OCI-LY3 (cell line): ENCODE measurements around the gene ZPLD1.

Source experiments
- H2AFZ ChIP-seq: fragments of 200-600, 300-600 bp; shearing (Covaris generic); 2 replicates; pipeline ENCODE4 v1.6.0; 2014; ENCODE audit warnings: antibody characterized with exemption, low read depth, low read length
- H3K27ac ChIP-seq: fragments of 200-600, 300-600 bp; sonication (generic); 2 replicates; pipeline ENCODE4 v1.5.1; 2014; ENCODE audit warnings: mild to moderate bottlenecking, low read length, moderate library complexity, mixed read lengths
- H3K27me3 ChIP-seq: fragments of 200-600, 300-600 bp; sonication (generic); 2 replicates; pipeline ENCODE4 v1.6.1; 2014; ENCODE audit warnings: low read depth, low read length, mixed read lengths
- H3K36me3 ChIP-seq: fragments of 200-600, 300-600 bp; sonication (generic); replicated peaks from 2 replicates; pipeline ENCODE3; 2014; ENCODE audit warnings: low read depth, low read length, mixed read lengths
- H3K4me1 ChIP-seq: fragments of 300-600, 200-600 bp; sonication (generic); 2 replicates; pipeline ENCODE4 v1.6.1; 2014; ENCODE audit warnings: low read length, mixed read lengths
- H3K4me2 ChIP-seq: fragments of 200-600, 300-600 bp; sonication (generic); 2 replicates; pipeline ENCODE4 v1.6.1; 2014; ENCODE audit warnings: low read length, mixed read lengths
- H3K4me3 ChIP-seq: fragments of 300-600, 200-600 bp; sonication (generic); 2 replicates; pipeline ENCODE4 v1.5.1; 2014; ENCODE audit warnings: antibody characterized with exemption, mild to moderate bottlenecking, low read length, moderate library complexity
- H3K79me2 ChIP-seq: fragments of 300-600, 200-600 bp; shearing (Covaris generic); 2 replicates; pipeline ENCODE4 v1.6.1; 2014; ENCODE audit warnings: mild to moderate bottlenecking, low read length, mixed read lengths
- H3K9ac ChIP-seq: fragments of 300-600, 200-600 bp; shearing (Covaris generic); 2 replicates; pipeline ENCODE4 v1.6.0; 2014; ENCODE audit warnings: mild to moderate bottlenecking, low read length, moderate library complexity
- H3K9me3 ChIP-seq: fragments of 200-600, 300-600 bp; shearing (Covaris generic); 2 replicates; pipeline ENCODE4 v1.6.1; 2014; ENCODE audit warnings: low read length, mixed read lengths; ENCODE audit not compliant: insufficient read depth
- H4K20me1 ChIP-seq: fragments of 200-600, 300-600 bp; sonication (generic); 2 replicates; pipeline ENCODE4 v1.6.1; 2016; ENCODE audit warnings: low read length, mixed read lengths; ENCODE audit not compliant: insufficient read depth
- CTCF ChIP-seq: fragments of 200-600, 300-600 bp; sonication (generic); IDR thresholded peaks from 2 replicates; pipeline ENCODE4 v1.5.1; 2014; ENCODE audit warnings: antibody characterized with exemption, low read length, low read depth
- EZH2phosphoT487 ChIP-seq: fragments of 200-600 bp; shearing (Covaris generic); IDR thresholded peaks from 2 replicates; pipeline ENCODE4 v1.6.1; 2018; ENCODE audit warnings: antibody characterized with exemption, mixed run types, low read depth

Gene ZPLD1

GRCh38 chr3:102441832-102442231 is 7.0 kb downstream of the ZPLD1 start:
- Histone ChIP-seq H3K9me3 (no peaks in the 10 kb centered on the region), H3K79me2 (no peaks in the 10 kb centered on the region), H3K9ac (no peak overlapping the region), H3K4me3 (no peak overlapping the region), H3K4me1 (no peaks in the 10 kb centered on the region; the same call in 1 of the 2 replicates), H3K27me3 (no peaks in the 10 kb centered on the region), H3K27ac (no peak overlapping the region), H3K4me2 (no peak overlapping the region), H4K20me1 (no peaks in the 10 kb centered on the region), H2AFZ (no peak overlapping the region), H3K36me3 (no peaks in the 10 kb centered on the region)
- TF ChIP-seq CTCF (no peak), EZH2phosphoT487 (no peak)

DNA sequence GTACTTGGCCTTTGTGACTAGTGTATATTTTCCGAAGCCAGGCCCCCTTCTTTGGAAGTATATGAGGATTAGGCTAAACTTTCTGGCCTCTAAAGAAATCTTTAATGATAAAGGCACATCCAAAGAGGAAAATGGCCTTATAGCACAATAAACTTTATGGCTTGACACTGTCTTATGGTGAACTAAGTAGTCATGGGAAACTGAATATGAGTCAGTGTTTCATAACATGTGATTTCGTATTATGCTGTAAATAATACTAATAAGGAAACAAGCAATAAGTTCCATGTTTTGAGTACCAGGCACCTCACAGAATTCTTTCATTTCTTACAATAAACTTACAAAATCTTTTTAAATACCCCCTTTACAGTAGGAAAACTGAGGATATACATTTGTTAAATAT is 8.2 kb downstream of the ZPLD1 start:
- Histone ChIP-seq H3K4me3 (no peak overlapping the region), H3K36me3 (no peaks in the 10 kb centered on the region), H2AFZ (no peak overlapping the region), H3K4me1 (no peaks in the 10 kb centered on the region; the same call in 1 of the 2 replicates), H3K4me2 (no peak overlapping the region), H3K27ac (no peak overlapping the region), H3K9ac (no peak overlapping the region), H4K20me1 (no peaks in the 10 kb centered on the region), H3K9me3 (no peaks in the 10 kb centered on the region), H3K27me3 (no peaks in the 10 kb centered on the region), H3K79me2 (no peaks in the 10 kb centered on the region)
- TF ChIP-seq EZH2phosphoT487, result no peak
- TF ChIP-seq CTCF, result no peak

DNA sequence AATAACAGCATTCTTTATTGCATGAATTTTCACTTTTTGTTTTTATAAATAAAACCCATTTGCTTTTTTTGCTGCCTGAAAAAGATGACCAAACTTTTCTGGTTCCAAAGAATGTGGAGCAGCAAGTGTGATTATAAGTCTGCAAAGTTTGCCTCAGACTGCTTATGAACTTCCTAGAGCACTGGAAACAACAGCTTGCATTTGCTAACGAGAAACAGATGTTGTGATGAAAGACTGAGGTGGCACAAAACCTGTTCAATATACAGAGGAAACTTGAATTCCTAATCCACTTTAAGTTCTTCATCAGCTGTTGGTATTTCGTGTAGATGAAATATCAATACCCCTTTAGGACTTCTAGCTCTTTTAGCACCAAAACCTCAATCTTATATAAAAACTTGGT is 9.3 kb downstream of the ZPLD1 start:
- Histone ChIP-seq H3K9ac (no peak overlapping the region), H2AFZ (no peak overlapping the region), H3K27me3 (no peaks in the 10 kb centered on the region), H3K27ac (no peak overlapping the region), H3K4me2 (no peak overlapping the region), H3K79me2 (no peaks in the 10 kb centered on the region), H3K36me3 (no peaks in the 10 kb centered on the region), H3K9me3 (no peaks in the 10 kb centered on the region), H3K4me3 (no peak overlapping the region), H4K20me1 (no peaks in the 10 kb centered on the region), H3K4me1 (peaks cover 2% of the 10 kb centered on the region; the same call in 1 of the 2 replicates)
- TF ChIP-seq EZH2phosphoT487 (no peak), CTCF (no peak)

DNA sequence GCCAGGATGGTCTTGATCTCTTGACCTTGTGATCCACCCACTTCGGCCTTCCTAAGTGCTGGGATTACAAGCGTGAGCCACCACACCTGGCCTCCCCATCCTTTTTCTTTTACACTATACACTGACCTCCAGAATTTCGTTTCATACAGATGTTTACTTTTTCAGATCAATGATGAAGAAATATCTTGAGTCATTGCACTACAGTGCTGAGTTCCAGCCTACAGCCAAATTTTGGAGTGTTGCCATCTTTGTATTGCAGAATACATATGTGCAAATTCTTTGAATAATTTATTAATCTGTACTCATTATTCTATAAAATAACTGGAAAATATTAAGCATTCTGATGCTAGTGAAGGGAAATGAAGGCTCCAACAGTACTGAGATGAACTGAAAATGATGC is 12.5 kb downstream of the ZPLD1 start:
- Histone ChIP-seq H3K4me3 (no peak overlapping the region), H3K79me2 (no peaks in the 10 kb centered on the region), H3K4me1 (peaks cover 2% of the 10 kb centered on the region; the same call in 1 of the 2 replicates), H2AFZ (no peak overlapping the region), H3K36me3 (no peaks in the 10 kb centered on the region), H3K27ac (no peak overlapping the region), H4K20me1 (no peaks in the 10 kb centered on the region), H3K4me2 (no peak overlapping the region), H3K9ac (no peak overlapping the region), H3K27me3 (no peaks in the 10 kb centered on the region), H3K9me3 (no peaks in the 10 kb centered on the region)
- TF ChIP-seq CTCF (no peak), EZH2phosphoT487 (no peak)
